Measurements from ENCODE around the gene BIN2.
"Not testable (repeated sequence)": the region's sequence is repeated elsewhere in the genome, so short reads cannot be mapped to it uniquely, and the experiment has no call there.

BIN2 gene

DNA sequence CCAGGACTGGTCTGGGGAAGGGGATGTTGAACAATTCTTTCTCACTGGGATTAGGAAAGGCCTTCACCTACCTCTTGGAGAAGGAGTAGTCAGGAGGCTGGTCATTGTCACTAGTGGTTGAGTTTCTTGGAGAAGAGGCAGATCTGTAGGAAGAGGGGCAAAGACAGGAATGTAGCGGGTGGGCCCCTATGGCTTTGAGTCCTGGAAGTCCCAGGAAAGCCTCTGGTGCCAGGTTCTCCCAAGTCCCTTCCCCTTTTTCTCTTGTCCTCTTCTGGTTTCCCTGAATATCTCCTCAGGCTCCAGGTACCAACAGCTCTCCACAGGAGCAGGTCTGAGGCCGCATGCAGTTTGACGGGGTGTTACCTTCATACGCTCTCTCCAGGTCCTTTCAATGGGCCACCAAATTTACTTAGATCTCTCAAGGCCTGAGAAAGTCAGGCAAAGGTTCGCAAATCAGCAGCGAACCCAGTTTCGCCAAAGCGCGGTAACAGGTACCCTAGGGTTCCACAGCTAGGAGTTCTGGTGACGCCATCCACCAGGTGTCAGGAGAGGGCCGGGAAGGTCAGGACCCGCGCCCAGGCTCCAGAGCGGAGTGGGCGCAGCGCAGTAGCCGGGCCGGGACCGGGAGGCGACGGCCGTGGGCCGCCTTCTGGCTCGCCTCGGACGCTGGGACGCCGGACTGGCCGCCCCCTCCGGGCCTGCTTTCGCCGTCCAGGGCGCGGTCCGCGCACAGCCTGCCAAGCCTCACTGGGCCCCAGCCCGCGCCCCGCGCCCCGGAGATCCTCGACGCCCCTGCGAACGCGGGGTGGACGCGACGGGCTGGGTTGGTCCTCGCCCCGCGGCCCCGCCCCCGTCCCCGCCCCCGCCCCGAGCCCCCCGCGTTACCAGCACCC, 54.6 kb downstream of the BIN2 start:
- peaks cover 29% of the 10 kb centered on the region for H3K4me1 Mint-ChIP-seq (ENCODE audit: low read depth)
- peak overlapping the region; percentile 35 for H3K27ac Mint-ChIP-seq
- H3K36me3 Mint-ChIP-seq (ENCODE audit: low read depth), result no peaks in the 10 kb centered on the region
- peak overlapping the region; percentile 65 for H3K4me3 Mint-ChIP-seq
- H3K27me3 Mint-ChIP-seq, result peaks cover 18% of the 10 kb centered on the region
- H3K9me3 Mint-ChIP-seq, result no peaks in the 10 kb centered on the region
- DNase-seq, result peak; percentile 73

DNA sequence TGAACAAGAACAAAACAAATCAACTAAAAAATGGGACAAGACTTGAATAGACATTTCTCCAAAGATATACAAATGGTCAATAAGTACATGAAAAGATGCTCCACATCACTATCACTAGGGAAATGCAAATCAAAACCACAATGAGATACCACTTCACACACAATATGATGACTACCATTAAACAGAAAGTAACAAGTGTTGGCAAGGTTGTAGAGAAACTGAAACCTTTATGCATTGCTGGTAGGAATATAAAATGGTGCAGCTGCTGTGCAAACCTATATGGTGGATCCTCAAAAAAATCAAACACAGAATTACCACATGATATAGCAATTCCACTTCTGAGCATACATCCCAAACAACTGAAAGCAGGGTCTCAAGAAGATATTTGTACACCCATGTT, 59.0 kb downstream of the BIN2 start:
- H3K27ac Mint-ChIP-seq, result no peak overlapping the region
- H3K4me1 Mint-ChIP-seq (ENCODE audit: low read depth), result peaks cover 22% of the 10 kb centered on the region
- H3K27me3 Mint-ChIP-seq, result peaks cover 7% of the 10 kb centered on the region
- no peaks in the 10 kb centered on the region for H3K36me3 Mint-ChIP-seq (ENCODE audit: low read depth)
- DNase-seq, result no peak
- H3K4me3 Mint-ChIP-seq, result no peak overlapping the region
- H3K9me3 Mint-ChIP-seq, result no peaks in the 10 kb centered on the region

DNA sequence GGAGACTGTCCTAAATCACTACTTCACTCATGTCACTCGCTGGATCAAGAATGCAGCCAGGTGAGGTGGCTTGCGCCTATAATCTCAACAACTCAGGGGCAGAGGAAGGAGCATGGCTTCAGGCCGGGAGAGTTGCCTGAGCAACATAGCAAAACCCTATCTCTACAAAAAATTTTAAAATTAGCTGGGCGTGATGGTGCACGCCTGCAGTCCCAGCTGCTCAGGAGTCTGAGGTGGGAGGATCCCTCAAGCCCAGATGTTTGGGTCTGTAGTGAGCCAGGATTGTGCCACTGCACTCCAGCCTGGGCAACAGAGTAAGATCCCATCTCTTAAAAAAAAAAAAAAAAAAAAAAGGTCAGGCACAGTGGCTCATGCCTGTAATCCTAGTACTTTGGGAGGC, 59.7 kb downstream of the BIN2 start:
- peaks cover 19% of the 10 kb centered on the region for H3K4me1 Mint-ChIP-seq (ENCODE audit: low read depth)
- H3K36me3 Mint-ChIP-seq (ENCODE audit: low read depth), result no peaks in the 10 kb centered on the region
- no peak overlapping the region for H3K27ac Mint-ChIP-seq
- H3K27me3 Mint-ChIP-seq, result peaks cover 4% of the 10 kb centered on the region
- DNase-seq, result no peak
- H3K4me3 Mint-ChIP-seq, result no peak overlapping the region
- no peaks in the 10 kb centered on the region for H3K9me3 Mint-ChIP-seq

DNA sequence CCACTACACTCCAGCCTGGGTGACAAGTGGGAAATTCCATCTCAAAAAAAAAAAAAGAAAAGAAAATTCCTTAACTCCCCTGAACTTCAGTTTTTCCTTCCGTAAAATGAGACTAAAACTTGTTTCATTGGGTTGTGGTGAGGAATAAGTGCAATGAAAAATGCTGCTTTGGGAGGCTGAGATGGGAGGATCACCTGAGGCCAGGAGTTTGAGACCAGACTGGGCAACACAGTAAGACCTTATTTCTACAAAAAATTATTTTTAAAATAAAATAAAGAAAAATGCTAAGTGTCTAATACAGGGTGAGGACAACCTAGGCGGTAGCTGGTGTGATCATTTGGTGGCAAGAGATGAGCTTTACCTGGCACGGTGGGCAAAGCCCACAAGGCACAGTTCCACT, 60.6 kb downstream of the BIN2 start:
- DNase-seq, result no peak
- Mint-ChIP-seq H3K4me3 (no peak overlapping the region), H3K36me3 (ENCODE audit: low read depth) (no peaks in the 10 kb centered on the region), H3K27ac (no peak overlapping the region), H3K9me3 (no peaks in the 10 kb centered on the region), H3K4me1 (ENCODE audit: low read depth) (peaks cover 15% of the 10 kb centered on the region), H3K27me3 (no peaks in the 10 kb centered on the region)

DNA sequence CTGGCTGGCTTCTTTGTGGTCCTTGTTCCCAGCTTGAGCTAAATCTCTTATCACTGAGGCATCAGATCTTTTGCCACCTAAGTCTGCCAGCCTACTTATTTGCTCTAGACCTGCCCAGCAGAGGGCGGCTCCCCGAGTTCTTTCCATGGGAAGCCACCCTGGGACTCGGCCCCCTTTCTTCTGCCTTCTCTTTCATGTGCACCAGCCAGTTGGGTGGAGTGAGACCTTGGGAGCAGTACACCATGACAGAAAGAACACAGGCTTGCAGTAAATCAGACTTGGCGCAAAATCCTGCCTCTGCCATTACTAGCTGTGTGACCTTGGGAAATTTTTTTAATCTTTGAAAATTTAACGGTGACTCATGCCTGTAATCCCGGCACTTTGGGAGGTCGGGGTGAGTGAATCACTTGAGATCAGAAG, 61.2 kb downstream of the BIN2 start:
- no peaks in the 10 kb centered on the region for H3K36me3 Mint-ChIP-seq (ENCODE audit: low read depth)
- no peak overlapping the region for H3K27ac Mint-ChIP-seq
- H3K9me3 Mint-ChIP-seq, result no peaks in the 10 kb centered on the region
- DNase-seq, result no peak
- peaks cover 15% of the 10 kb centered on the region for H3K4me1 Mint-ChIP-seq (ENCODE audit: low read depth)
- no peak overlapping the region for H3K4me3 Mint-ChIP-seq
- no peaks in the 10 kb centered on the region for H3K27me3 Mint-ChIP-seq

DNA sequence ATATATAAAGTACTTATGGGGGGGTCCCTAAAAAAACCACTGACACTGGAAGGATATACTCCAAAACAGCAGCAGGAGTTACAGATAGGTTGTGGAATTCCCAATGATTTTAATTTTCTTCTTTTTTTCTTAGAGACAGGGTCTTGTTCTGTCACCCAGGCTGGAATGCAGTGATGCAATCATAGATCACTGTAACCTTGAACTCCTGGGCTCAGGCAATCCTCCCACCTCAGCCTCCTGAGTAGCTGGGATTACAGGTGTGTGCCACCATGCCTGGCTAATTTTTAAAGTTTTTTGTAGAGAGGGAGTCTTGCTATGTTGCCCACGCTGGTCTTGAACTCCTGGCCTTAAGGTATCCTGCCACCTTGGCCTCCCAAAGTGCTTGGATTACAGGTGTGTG, 64.4 kb downstream of the BIN2 start:
- not testable (repeated sequence) for H3K4me3 Mint-ChIP-seq; H3K4me1 Mint-ChIP-seq (ENCODE audit: low read depth); H3K27ac Mint-ChIP-seq; DNase-seq; H3K36me3 Mint-ChIP-seq (ENCODE audit: low read depth); H3K27me3 Mint-ChIP-seq; H3K9me3 Mint-ChIP-seq

DNA sequence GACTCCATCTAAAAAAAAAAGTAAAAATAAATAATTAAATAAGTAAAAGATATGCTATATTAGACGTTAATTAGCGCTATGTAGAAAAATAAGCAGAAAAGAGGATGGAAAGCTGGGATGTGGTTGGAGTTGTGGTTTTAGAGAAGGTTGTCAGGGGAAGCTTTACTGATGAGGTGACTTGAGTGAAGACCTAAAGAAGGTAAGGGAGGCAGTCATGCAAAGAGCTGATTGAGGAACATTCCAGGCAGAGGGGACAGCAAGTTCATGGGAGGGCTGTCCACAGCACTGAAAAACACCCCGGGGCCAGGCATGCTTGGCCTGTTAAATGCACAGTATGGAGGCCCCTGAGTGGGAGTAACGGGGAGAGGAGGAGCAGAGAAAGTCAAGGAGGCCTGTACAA, 69.4 kb downstream of the BIN2 start:
- Mint-ChIP-seq H3K9me3 (no peaks in the 10 kb centered on the region), H3K4me1 (ENCODE audit: low read depth) (peaks cover 1% of the 10 kb centered on the region), H3K36me3 (ENCODE audit: low read depth) (no peaks in the 10 kb centered on the region), H3K27ac (no peak overlapping the region), H3K27me3 (no peaks in the 10 kb centered on the region), H3K4me3 (no peak overlapping the region)
- DNase-seq, result no peak

DNA sequence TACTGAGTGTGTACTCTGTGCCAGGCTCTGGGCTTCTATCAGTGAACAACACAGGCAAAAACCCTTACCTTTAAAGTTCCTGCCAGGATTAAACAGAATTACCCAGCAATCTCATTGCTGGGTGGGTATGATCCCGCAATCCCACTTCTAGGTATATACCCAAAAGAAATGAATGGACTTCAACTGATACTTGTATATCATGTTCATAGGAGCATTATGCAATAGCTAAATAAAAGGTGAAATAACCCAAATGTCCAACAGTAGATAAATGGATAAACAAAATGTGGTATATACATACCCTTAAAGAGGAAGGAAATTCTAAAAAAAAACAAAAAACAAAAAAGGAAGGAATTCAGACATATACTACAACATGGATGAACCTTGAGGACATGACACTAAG, 70.7 kb downstream of the BIN2 start:
- no peak overlapping the region for H3K4me3 Mint-ChIP-seq
- no peak overlapping the region for H3K27ac Mint-ChIP-seq
- no peaks in the 10 kb centered on the region for H3K9me3 Mint-ChIP-seq
- no peak for DNase-seq
- H3K4me1 Mint-ChIP-seq (ENCODE audit: low read depth), result peaks cover 4% of the 10 kb centered on the region
- H3K36me3 Mint-ChIP-seq (ENCODE audit: low read depth), result no peaks in the 10 kb centered on the region
- no peaks in the 10 kb centered on the region for H3K27me3 Mint-ChIP-seq

DNA sequence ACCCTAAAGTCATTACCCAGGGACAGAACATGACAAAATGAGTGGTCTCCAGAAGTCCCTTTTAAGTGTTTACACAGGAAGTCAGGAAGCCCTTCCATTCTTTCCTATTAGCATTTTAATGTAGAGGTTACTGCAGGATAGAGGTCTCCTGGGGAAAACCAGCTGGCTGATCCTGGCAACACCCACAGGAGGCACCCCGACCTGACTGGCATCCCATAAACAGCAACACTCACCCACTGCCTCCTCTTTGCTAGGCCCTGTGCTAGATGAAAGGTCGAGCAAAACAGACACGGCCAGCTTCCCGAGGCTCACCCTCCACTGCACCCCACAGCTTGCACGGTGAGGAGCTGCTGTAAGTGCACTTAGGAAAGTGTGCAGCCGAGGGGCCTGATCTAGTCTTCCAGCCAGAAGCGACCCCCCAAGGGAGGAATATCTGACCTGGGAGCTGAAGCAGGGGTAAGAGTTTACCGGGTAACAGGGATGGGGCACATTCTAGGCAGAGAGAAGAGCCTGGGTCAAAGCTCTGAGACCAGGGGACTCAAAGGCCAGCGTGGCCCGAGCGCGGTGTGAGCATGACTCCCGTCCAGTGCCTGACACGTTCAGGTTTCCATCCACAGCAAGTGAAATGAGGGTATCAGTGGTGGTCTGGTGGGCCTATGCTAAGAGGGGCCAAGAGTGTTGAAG, 76.3 kb downstream of the BIN2 start:
- Mint-ChIP-seq H3K27ac (peak overlapping the region; percentile 58), H3K4me3 (no peak overlapping the region), H3K9me3 (no peaks in the 10 kb centered on the region), H3K36me3 (ENCODE audit: low read depth) (peaks cover 30% of the 10 kb centered on the region), H3K4me1 (ENCODE audit: low read depth) (peaks cover 49% of the 10 kb centered on the region), H3K27me3 (no peaks in the 10 kb centered on the region)
- no peak for DNase-seq

DNA sequence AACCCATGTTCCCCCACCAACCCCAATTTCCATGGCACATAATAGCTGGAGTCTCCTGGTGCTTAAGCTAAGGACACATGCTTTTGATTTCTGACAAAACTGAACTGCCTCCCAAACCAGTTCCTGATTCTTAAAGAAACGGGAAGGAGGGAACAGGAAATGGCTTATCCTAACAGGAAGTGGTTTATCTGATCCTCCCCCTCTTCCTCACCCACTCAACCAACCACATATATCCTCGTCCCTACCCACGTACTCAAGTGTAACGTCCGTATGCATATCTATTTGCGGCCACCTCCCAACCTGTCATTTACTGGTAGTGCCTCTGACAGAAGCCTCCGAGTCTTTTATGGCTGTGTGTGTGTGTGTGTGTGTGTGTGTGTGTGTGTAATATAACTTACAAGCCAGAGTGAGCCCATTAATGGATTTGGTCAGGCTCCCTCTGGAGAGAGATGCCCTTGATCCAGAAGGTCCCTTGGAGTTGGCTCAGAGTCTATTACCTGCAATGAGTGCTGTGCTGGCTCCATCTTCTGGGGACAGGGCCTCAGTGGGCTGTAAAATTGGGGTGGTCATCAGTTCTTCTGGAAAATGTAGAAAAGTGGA, 77.6 kb downstream of the BIN2 start:
- peak overlapping the region; percentile 92 for H3K27ac Mint-ChIP-seq
- DNase-seq, result no peak

DNA sequence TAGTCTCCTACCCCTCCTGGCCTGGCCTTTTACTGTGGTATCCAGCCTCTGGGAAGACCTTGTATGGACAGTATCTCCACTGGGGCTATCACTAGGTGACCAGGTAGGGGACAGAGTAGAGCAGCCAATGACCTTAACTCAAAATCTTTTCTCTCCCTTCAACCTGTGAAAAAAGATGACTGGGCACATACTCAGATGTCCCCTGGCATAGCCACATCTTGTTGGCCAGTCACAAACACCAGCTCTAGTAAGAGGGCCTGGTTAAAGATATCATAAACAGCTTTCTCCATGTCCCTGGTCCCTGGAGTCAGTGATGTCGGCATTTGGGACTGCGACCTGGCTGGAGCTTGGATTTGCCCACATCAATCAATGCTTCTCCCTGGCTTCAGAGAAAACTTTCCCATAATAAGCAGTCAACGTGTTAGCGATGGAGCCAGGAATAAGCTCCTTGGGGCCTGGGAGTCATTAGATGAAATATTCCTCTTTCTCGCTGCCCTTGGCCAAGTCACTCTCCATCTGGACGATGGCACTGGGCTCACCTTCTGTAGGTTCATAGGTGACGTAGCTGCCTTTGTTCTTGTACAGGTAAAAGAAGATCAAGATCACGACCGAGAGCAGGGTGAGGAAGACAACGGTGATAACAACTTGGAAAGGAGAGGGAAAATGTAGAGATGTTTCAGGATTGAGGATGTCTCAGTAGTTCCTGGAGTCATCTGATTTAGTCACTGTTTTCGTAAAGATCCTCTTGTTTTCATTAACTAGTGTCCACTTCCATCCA, 78.3 kb downstream of the BIN2 start:
- no peaks in the 10 kb centered on the region for H3K9me3 Mint-ChIP-seq
- peaks cover 67% of the 10 kb centered on the region for H3K4me1 Mint-ChIP-seq (ENCODE audit: low read depth)
- peaks cover 49% of the 10 kb centered on the region for H3K36me3 Mint-ChIP-seq (ENCODE audit: low read depth)
- H3K4me3 Mint-ChIP-seq, result no peak overlapping the region
- H3K27me3 Mint-ChIP-seq, result no peaks in the 10 kb centered on the region
- DNase-seq, result no peak
- peak overlapping the region; percentile 92 for H3K27ac Mint-ChIP-seq

More for the DNA sequence above, 77.6 kb downstream of the BIN2 start:
- H3K9me3 Mint-ChIP-seq, result no peaks in the 10 kb centered on the region
- H3K36me3 Mint-ChIP-seq (ENCODE audit: low read depth), result peaks cover 43% of the 10 kb centered on the region
- H3K4me3 Mint-ChIP-seq, result peak overlapping the region; percentile 11
- H3K27me3 Mint-ChIP-seq, result no peaks in the 10 kb centered on the region
- H3K4me1 Mint-ChIP-seq (ENCODE audit: low read depth), result peaks cover 60% of the 10 kb centered on the region

DNA sequence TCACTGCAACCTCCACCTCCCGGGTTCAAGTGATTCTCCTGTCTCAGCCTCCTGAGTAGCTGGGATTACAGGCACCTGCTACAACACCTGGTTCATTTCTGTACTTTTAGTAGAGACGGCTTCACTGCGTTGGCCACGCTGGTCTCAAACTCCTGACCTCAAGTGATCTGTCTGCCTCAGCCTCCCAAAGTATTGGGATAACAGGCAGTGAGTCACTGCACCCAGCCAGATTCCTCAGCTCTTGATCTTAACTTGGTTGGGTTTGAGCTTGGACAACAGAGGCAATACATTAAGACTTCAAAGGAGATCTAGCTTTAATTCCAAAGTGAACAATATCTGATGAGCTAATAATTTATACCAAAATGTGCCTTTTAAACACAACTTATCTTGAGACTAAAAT, 79.7 kb downstream of the BIN2 start:
- DNase-seq, result no peak
- H3K9me3 Mint-ChIP-seq, result no peaks in the 10 kb centered on the region
- no peak overlapping the region for H3K4me3 Mint-ChIP-seq
- peaks cover 77% of the 10 kb centered on the region for H3K4me1 Mint-ChIP-seq (ENCODE audit: low read depth)
- peak overlapping the region; percentile 63 for H3K27ac Mint-ChIP-seq
- no peaks in the 10 kb centered on the region for H3K27me3 Mint-ChIP-seq
- H3K36me3 Mint-ChIP-seq (ENCODE audit: low read depth), result peaks cover 61% of the 10 kb centered on the region

DNA sequence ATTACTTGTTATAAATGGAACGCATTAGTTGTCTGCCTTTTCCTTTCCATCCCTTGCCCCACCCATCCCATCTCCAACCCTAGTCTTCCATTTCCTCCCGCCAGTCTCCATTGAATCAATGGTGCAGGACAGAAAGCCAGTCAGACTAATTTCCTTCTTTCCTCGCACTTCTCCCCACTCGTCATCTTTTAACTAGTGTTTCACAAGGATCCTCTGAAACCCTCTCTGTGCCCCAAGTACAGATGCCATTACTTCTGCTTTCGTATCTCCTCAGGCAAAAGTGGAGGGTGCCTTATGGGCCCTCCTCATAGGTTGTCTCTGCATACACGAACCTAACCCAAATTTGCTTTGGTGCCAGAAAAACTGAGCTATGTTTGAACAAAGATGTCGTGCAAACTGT, 81.1 kb downstream of the BIN2 start:
- no peak for DNase-seq
- no peaks in the 10 kb centered on the region for H3K27me3 Mint-ChIP-seq
- no peaks in the 10 kb centered on the region for H3K9me3 Mint-ChIP-seq
- peak overlapping the region; percentile 34 for H3K27ac Mint-ChIP-seq
- H3K4me1 Mint-ChIP-seq (ENCODE audit: low read depth), result peaks cover 76% of the 10 kb centered on the region
- no peak overlapping the region for H3K4me3 Mint-ChIP-seq
- H3K36me3 Mint-ChIP-seq (ENCODE audit: low read depth), result peaks cover 68% of the 10 kb centered on the region

DNA sequence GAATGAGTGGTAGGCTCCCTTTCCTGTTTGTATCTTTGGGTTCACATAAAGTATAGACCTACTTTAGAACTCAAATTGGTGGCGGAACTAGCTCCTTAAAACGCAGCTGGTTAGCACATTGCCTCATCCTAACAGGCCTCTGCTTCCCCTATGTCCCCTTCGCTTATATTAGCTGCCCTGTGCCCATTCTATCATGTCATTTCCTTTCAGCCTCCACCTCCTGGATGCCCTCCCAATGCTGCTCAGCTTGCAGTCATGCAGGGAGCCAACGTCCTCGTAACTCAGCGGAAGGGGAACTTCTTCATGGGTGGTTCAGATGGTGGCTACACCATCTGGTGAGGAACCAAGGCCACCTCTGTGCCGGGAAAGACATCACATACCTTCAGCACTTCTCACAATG, 81.9 kb downstream of the BIN2 start:
- H3K4me1 Mint-ChIP-seq (ENCODE audit: low read depth), result peaks cover 71% of the 10 kb centered on the region
- H3K4me3 Mint-ChIP-seq, result no peak overlapping the region
- H3K27me3 Mint-ChIP-seq, result no peaks in the 10 kb centered on the region
- DNase-seq, result no peak
- peak overlapping the region; percentile 86 for H3K27ac Mint-ChIP-seq
- peaks cover 68% of the 10 kb centered on the region for H3K36me3 Mint-ChIP-seq (ENCODE audit: low read depth)
- H3K9me3 Mint-ChIP-seq, result no peaks in the 10 kb centered on the region
